Left lung (tissue), 10 donors: ENCODE results near the gene INHBC. TPM values are rescaled to one million over a fixed set of nuclear protein-coding genes. Genes with fewer than 3 reads are reported as not detected.

Experiments used
- ATAC-seq: fragments of 200-7000 bp; cut with Tn5 transposase; one replicate; pipeline ENCODE4 v1.9.1; 2020; ENCODE audit warnings: moderate library complexity
- DNase-seq, 4 donors: peaks; one replicate each; pipeline ENCODE4 v3.0.0-alpha.2; 2013 to 2020
- H3K27ac ChIP-seq, 2 donors: fragments of 200-600 bp; sonication (generic) in 1 of 2; one replicate each; pipeline versions ENCODE4 v1.5.0 to v1.8.0; 2020 to 2021
- H3K27me3 ChIP-seq, 2 donors: fragments of 200-600 bp; sonication (generic) in 1 of 2; one replicate each; pipeline versions ENCODE4 v1.5.0 to v1.8.0; 2020 to 2021
- H3K36me3 ChIP-seq, 2 donors: fragments of 200-600 bp; sonication (generic) in 1 of 2; one replicate each; pipeline versions ENCODE4 v1.5.0 to v1.8.0; 2020 to 2021
- H3K4me1 ChIP-seq, 2 donors: fragments of 200-600 bp; one replicate each; pipeline ENCODE4 v1.8.0; 2021
- H3K4me3 ChIP-seq, 2 donors: fragments of 200-600 bp; sonication (generic) in 1 of 2; one replicate each; pipeline versions ENCODE4 v1.5.0 to v1.8.0; 2020 to 2021; ENCODE audit warnings: mild to moderate bottlenecking in 1 of 2
- H3K9me3 ChIP-seq, 2 donors: fragments of 200-600 bp; sonication (generic) in 1 of 2; one replicate each; pipeline versions ENCODE4 v1.5.0 to v1.8.0; 2020 to 2021
- CTCF ChIP-seq, 2 donors: fragments of 200-600 bp; sonication (generic) in 1 of 2; IDR thresholded peaks; one replicate each; pipeline versions ENCODE4 v1.5.0 to v1.8.0; 2021; ENCODE audit warnings: antibody characterized with exemption in 2 of 2
- intact Hi-C, 2 donors: fragments of 100-400 bp; cut with DNase I; formaldehyde crosslinking; loops; one replicate each; pipeline versions ENCODE4 v1.11.2 to v1.14.2; 2022
- polyA plus RNA-seq, 6 donors: library from polyadenylated mRNA; unstranded; fragments of 120-200 nt; gene quantifications; one replicate each; pipeline ENCODE4 v1.2.1, GENCODE V29; 2013; ENCODE audit not compliant: insufficient read length in 6 of 6
- total RNA-seq, 2 donors: library from RNA; stranded (reverse); fragmentation: NEBNext Ultra II Directional; extraction: Animal tissue kit (Norgen Biotek cat#: 25700); gene quantifications; one replicate each; pipeline ENCODE4 v1.2.1, GENCODE V29; 2021
- donor health status: DM: no; HTN: yes; CAD: no.
- donor health status: DM: no; HTN: no; CAD: no.

Gene INHBC
- total and polyA plus RNA-seq, 8 donors: 0.16 to 0.29 (median 0.24) TPM; not detected in 3

- H3K27ac ChIP-seq: peak overlapping the region; percentile 84 to 88
- H3K27me3 ChIP-seq: no peaks in the 10 kb centered on the region
- no peaks in the 10 kb centered on the region for H3K9me3 ChIP-seq
- peaks cover 0 to 8% of the 10 kb centered on the region in 2 donors for H3K36me3 ChIP-seq
- ATAC-seq: peak; percentile 70
- DNase-seq: peak; percentile 33 to 90 (median 46)
- TF ChIP-seq CTCF (IDR thresholded peaks at IDR 0.05): no peak
- intact Hi-C loops: no loop called here
- peaks cover 0 to 19% of the 10 kb centered on the region in 2 donors for H3K4me1 ChIP-seq
- H3K4me3 ChIP-seq: peak overlapping the region; percentile 61 to 65
Observed at GRCh38 chr12:57430112-57430930, 4.3 kb upstream of the INHBC start.

- peak within 1 kb of the TSS; percentile 61 to 65 for H3K4me3 ChIP-seq
- TF ChIP-seq CTCF (IDR thresholded peaks at IDR 0.05): no peak
- H3K27ac ChIP-seq: peak within 1 kb of the TSS; percentile 84 to 88
- peaks cover 0 to 19% of the 10 kb centered on the region in 2 donors for H3K4me1 ChIP-seq
- no peaks in the 10 kb centered on the region for H3K9me3 ChIP-seq
- peak; percentile 94 to 99 (median 97) for DNase-seq
- peak; percentile 98 for ATAC-seq
- peaks cover 0 to under 1% of the 10 kb centered on the region in 2 donors for H3K36me3 ChIP-seq
- H3K27me3 ChIP-seq: no peaks in the 10 kb centered on the region
- intact Hi-C loops: no loop called here
Observed at GRCh38 chr12:57430931-57431566, 3.5 kb upstream of the INHBC start, which contains the start of gene R3HDM2. Gene R3HDM2, minus strand, starts transcription at chr12:57431043. Its CDS starts 120,615 bp downstream, at chr12:57310428.

- ATAC-seq (no peak), DNase-seq (no peak)
- peak overlapping the region; percentile 61 to 65 for H3K4me3 ChIP-seq
- H3K27me3 ChIP-seq: no peaks in the 10 kb centered on the region
- TF ChIP-seq CTCF (IDR thresholded peaks at IDR 0.05): no peak
- H3K27ac ChIP-seq: peak overlapping the region; percentile 84 to 88
- intact Hi-C loops: no loop called here
- H3K36me3 ChIP-seq: no peaks in the 10 kb centered on the region
- peaks cover 0 to 19% of the 10 kb centered on the region in 2 donors for H3K4me1 ChIP-seq
- H3K9me3 ChIP-seq: no peaks in the 10 kb centered on the region
Observed at GRCh38 chr12:57431654-57432188, 2.9 kb upstream of the INHBC start.

DNA sequence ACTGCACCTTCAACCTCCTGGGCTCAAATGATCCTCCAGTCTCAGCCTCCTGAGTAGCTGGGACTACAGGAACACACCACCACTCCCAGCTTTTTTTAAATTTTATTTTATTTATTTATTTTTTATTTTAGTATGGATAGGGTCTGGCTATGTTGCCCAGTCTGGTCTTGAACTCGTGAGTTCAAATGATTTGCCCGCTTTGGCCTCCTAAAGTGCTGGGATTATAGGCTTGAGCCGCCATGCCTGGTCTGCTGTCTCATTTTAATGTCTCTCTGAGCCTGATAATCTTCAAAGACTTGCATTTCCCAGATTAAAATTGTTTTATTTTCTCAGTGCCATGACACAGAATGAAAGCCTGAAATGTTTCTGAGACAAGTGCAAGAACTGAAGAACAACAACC, 1.2 kb upstream of the INHBC start:
- ATAC-seq: no peak
- Histone ChIP-seq H3K27me3 (no peaks in the 10 kb centered on the region), H3K36me3 (no peaks in the 10 kb centered on the region), H3K4me1 (peaks cover 0 to 19% of the 10 kb centered on the region in 2 donors), H3K9me3 (no peaks in the 10 kb centered on the region), H3K4me3 (no peak overlapping the region), H3K27ac (no peak overlapping the region)
- intact Hi-C loops: no loop called here
- no peak for DNase-seq
- TF ChIP-seq CTCF (IDR thresholded peaks at IDR 0.05): no peak

DNA sequence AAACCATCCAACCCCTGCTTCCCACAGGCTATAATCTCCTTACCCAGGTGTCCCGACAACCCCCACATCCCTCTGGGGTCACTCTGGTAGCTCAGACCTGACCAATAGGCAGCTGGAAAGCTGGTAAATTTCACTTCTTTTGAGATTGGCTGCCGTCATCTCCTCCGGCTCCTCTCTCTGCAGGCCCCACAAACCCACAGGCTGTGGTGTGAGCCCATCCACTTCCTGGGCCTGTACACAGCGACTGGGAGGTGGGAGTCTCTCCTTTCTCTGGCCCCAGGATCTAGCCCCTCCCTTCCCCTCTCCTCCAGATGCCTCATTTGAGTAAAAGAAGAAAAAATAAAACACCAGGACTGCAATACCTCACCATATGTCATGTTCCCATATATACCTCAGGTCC, 709 bp downstream of the INHBC start:
- no peak overlapping the region for H3K27ac ChIP-seq
- ATAC-seq: no peak
- TF ChIP-seq CTCF (IDR thresholded peaks at IDR 0.05): no peak
- no peaks in the 10 kb centered on the region for H3K9me3 ChIP-seq
- no peak for DNase-seq
- H3K4me1 ChIP-seq: peaks cover 0 to under 1% of the 10 kb centered on the region in 2 donors
- intact Hi-C loops: no loop called here
- no peaks in the 10 kb centered on the region for H3K27me3 ChIP-seq
- no peaks in the 10 kb centered on the region for H3K36me3 ChIP-seq
- no peak overlapping the region for H3K4me3 ChIP-seq
